Cardiac atrium fibroblast (primary cell): ENCODE data around the gene C2orf49. TPM values are rescaled to one million over a fixed set of nuclear protein-coding genes. Genes with fewer than 3 reads are reported as not detected.

Experiments
- total RNA-seq: library from RNA; depleted of rRNA; stranded (reverse); fragments of >200 nt; gene quantifications from 2 replicates; pipeline ENCODE4 v1.2.3, GENCODE V29; 2015

C2orf49 gene
- total RNA-seq, result 8.7 and 20.6 TPM in 2 replicates

DNA sequence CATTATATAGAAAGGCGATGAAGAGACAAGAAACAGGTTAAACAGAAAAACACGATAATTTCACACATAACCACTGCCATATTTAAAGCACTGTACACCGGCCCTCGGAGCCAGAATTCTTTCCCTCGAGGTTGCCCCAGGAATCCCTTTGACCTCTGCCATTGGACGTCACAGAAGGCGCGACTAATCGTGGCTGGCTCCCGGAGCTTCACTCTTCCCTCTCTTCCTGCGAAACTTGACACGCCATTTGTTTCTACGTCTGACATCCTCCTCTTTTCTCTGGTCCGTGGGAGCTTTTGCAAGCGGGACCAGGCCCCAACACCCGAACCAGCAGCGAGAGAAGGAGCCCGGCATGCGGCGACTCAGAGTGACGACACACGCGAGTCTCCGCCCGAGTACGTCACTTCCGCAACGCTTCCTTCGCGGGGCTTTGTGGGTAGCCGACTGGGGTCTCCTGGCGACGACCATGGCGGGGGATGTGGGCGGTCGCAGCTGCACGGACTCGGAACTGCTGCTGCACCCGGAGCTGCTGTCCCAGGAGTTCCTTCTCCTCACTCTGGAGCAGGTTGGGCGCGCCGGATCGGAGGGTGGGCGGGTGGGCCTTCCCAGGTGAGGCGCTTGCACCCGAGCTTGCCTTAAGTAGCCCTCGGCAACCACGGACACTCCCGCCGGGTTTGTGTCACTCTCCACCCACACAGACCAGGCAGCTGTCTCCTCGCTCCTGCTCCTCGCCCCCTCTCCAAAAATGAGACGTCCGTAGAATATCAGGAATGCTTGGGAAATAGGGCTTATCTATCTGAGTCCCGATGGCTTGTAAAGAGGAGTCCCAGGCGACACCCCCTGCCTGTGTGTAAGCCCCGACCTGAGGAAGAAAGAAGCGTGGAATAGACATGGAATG is at the start of gene C2orf49:
Gene C2orf49, plus strand, starts transcription at position 419 of the 898 bp plus-strand sequence. Its CDS starts 48 bp downstream, at position 467.

DNA sequence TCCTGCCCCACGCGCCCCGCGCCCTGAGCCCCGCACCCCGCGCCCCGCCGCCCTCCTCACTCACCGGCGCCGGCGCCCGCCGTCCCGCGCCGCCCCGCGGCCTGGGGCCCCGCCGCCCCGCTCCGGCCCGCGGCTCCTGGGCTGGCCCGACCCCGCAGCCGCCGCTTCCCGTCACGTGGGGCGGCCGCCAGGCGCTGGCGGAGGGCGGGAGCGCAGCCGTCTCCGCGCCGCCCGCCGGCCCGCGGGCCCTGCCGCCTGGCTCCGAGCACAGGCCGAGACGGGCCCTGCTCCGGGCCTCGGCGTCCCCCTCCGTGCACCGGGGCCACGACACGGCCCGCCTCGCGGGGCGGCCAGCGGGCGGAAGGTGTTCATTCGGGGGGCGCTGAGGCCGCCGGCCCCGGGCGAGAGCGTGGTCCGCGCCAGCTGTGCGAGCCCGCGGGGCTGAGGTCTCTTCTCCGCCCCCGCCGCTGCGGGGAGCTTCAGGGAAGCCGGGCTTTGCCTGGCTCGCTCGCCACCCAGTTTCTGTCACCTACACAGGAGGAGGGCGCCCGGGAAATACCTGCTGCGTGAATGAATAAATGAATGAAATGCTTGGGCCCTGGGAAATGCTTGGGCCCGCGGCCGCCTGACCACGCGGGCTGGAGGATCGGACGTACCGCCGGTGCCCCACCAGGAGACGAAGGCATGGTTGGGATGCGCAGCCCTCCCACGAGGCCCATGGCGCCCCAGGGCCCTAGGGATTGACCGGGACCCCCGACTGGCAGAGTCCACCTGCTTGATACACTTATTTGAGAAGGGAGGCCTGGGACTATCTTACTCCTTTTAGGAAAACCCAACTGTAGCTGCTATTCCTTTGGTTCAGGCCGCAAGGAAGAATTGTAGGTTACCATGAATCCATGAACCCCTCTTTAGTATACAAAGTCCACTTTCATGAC is 7.5 kb upstream of the C2orf49 start, which contains the start of gene TGFBRAP1:
Gene TGFBRAP1, minus strand, starts transcription at position 175 of the 935 bp plus-strand sequence. CDS start 21,434 bp downstream, outside the sequence.

DNA sequence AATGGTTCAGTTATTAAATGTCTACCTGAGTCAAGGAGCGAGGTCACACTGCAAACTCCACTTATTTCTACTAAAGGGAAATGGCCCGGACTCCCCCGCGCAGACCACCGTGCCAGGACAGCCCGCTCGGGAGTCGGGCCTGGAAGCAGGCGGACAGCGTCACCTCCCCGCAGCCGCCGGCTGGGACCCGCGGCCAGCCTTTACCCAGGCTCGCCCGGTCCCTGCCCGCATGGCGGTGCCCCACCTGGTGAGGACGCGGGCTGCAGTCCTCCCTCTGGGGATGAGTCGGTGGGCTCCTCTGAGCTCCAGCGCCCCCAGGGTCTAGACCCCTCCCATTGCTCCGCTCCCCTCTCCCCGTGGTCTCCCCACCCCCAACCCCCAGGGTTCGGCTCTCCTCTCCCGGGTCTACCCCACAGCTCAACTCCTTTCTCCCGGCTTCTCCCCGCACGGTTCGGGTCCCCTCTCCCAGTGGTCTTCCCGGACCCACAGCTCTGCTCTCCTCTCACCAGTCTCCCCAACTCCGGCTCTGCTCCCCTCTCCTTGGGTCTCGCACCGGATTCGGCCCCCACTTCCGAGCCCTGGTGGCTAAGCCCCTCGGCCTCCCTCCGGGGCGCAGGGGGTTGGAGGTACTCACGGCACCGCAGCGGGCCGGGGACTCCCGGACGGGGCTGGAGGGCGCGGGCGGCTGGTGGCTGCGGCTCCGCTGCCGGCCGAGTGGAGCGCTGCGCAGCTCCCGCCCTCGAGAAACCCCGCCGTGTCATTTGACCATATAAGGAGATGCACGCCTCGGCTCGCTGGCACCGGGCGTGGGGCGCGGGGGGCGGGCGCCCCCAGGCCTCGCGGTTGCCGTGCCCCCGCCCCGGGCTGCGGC is 61.2 kb downstream of the C2orf49 start, which contains the start of gene FHL2:
Gene FHL2, minus strand, starts transcription at position 716 of the 871 bp plus-strand sequence. CDS start 12,535 bp downstream, outside the sequence.

Other genes starting within 250 kb of the C2orf49 start
- gene GPR45, start 95.8 kb upstream of the C2orf49 start, total RNA-seq, result not detected in 2 replicates
- gene TGFBRAP1, start 7.8 kb upstream of the C2orf49 start, total RNA-seq, result 9.2 and 11.8 TPM in 2 replicates
- gene FHL2, start 61.5 kb downstream of the C2orf49 start, total RNA-seq, result 72.1 and 102 TPM in 2 replicates